Transverse colon (tissue), 4 donors: ENCODE measurements around the gene KCNK17. TPM values are rescaled to one million over a fixed set of nuclear protein-coding genes. Genes with fewer than 3 reads are reported as not detected.

Source experiments
- DNase-seq: peaks from one replicate; pipeline ENCODE4 v3.0.0-alpha.2; 2019
- H3K27ac ChIP-seq, 4 donors: fragments of 200-600 bp; sonication (generic); 2 replicates each; pipeline ENCODE4 v1.5.1; 2016 to 2018; ENCODE audit warnings: inconsistent platforms in 4 of 4
- H3K27me3 ChIP-seq: fragments of 200-600 bp; sonication (generic); 2 replicates; pipeline ENCODE4 v1.5.1; 2017; ENCODE audit warnings: inconsistent platforms
- H3K36me3 ChIP-seq, 4 donors: fragments of 200-600 bp; sonication (generic); 2 replicates each; pipeline ENCODE4 v1.5.1; 2017 to 2019; ENCODE audit warnings: inconsistent platforms in 4 of 4
- H3K4me1 ChIP-seq, 4 donors: fragments of 200-600 bp; sonication (generic); 2 replicates each; pipeline ENCODE4 v1.5.1; 2017 to 2020; ENCODE audit warnings: inconsistent platforms in 4 of 4
- H3K4me3 ChIP-seq, 4 donors: fragments of 200-600 bp; sonication (generic); 1 replicate in 1 of 4; 2 replicates in 3 of 4; pipeline versions ENCODE4 v1.5.1 to v1.6.1; 2017 to 2019; ENCODE audit warnings: inconsistent platforms in 4 of 4
- H3K9me3 ChIP-seq, 2 donors: fragments of 200-600 bp; sonication (generic); 2 replicates each; pipeline ENCODE4 v1.5.1; 2017 to 2019; ENCODE audit warnings: inconsistent platforms in 2 of 2
- EP300 ChIP-seq: sonication (generic); formaldehyde crosslinking; IDR thresholded peaks from one replicate; pipeline ENCODE4 v1.6.1; 2017; ENCODE audit warnings: antibody characterized with exemption, low read depth
- POLR2A ChIP-seq: fragments of 450-650 bp; IDR thresholded peaks from one replicate; pipeline ENCODE4 v1.6.1; 2016; ENCODE audit warnings: antibody characterized with exemption, mild to moderate bottlenecking, moderate library complexity
- POLR2AphosphoS5 ChIP-seq, 3 donors: sonication (generic); formaldehyde crosslinking; IDR thresholded peaks; one replicate each; pipeline ENCODE4 v1.6.1; 2016; ENCODE audit warnings: antibody characterized with exemption in 3 of 3
- WGBS, 2 donors: methylation state at CpG; one replicate each; pipeline ENCODE4 v1.1.5; 2018; ENCODE audit warnings: low coverage in 1 of 2; 5-methylcytosine and 5-hydroxymethylcytosine counted together
- in situ Hi-C, 4 donors: fragments of 200-750 bp; cut with MboI; loops; one replicate each; pipeline versions ENCODE4 v1.15.0 to v1.15.1; 2017; ENCODE audit warnings: low sequenced_read_pairs in 3 of 4, low pct_ligation_motif_present in 1 of 4, low pct_unique_long_range_greater_than_20kb in 1 of 4
- intact Hi-C: fragments of 100-400 bp; cut with DNase I; formaldehyde crosslinking; loops from one replicate; pipeline ENCODE4 v1.15.1; 2023; ENCODE audit warnings: low total_unique reads
- total RNA-seq, 4 donors: library from RNA; depleted of rRNA; stranded (reverse); fragments of >200 nt; gene quantifications; one replicate each; pipeline ENCODE4 v1.1.0, GENCODE V29; 2016
- TF ChIP-seq, protein P1 (sequence below), 5 experiments: fragments of 200-600 bp in 3 of 5; fragments of 450-650 bp in 2 of 5; sonication (generic) in 3 of 5; IDR thresholded peaks; 1 replicate in 2 of 5; 2 replicates in 3 of 5; pipeline ENCODE4 v1.5.1; 2016 to 2017; ENCODE audit warnings: antibody characterized with exemption in 5 of 5, inconsistent platforms in 3 of 5, mild to moderate bottlenecking in 2 of 5, moderate library complexity in 1 of 5

Gene KCNK17
- total RNA-seq, 4 donors from 2014 or later, result 0.96 TPM; not detected in 3

DNA sequence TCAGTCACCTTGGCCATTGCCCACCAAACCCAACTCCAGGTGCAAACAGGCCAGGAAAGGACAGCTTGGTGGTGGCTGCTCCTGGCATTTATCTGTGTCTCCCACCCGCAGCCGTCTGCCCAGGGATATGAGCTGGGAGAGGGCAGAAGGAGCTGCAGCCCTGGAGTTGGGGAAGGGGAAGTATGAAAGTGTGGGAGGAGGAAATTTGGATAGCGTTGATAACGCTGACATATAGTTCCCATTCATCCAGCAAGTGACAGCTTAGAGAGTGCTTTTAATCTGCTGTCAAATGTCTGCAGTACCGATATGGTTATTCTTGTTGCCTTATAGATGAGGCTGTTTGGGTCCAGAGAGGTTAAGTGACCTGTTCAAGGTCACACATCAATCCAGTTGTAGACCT is 7.5 kb upstream of the KCNK17 start:
- intact Hi-C loops (no loop called here), in situ Hi-C loops (loop anchor here (25.0 kb wide), 3 partner anchors 334 to 459 kb away; no protein-coding TSS in a partner anchor)
- H3K4me3 ChIP-seq, result no peak overlapping the region
- H3K4me1 ChIP-seq, result no peaks in the 10 kb centered on the region
- H3K36me3 ChIP-seq, result no peaks in the 10 kb centered on the region
- DNase-seq, result no peak
- H3K27me3 ChIP-seq, result peaks cover 3% of the 10 kb centered on the region
- no peaks in the 10 kb centered on the region for H3K9me3 ChIP-seq
- TF ChIP-seq POLR2AphosphoS5 (IDR thresholded peaks at IDR 0.05) (no peak), POLR2A (no peak), EP300 (no peak)
- TF ChIP-seq, protein P1, sequence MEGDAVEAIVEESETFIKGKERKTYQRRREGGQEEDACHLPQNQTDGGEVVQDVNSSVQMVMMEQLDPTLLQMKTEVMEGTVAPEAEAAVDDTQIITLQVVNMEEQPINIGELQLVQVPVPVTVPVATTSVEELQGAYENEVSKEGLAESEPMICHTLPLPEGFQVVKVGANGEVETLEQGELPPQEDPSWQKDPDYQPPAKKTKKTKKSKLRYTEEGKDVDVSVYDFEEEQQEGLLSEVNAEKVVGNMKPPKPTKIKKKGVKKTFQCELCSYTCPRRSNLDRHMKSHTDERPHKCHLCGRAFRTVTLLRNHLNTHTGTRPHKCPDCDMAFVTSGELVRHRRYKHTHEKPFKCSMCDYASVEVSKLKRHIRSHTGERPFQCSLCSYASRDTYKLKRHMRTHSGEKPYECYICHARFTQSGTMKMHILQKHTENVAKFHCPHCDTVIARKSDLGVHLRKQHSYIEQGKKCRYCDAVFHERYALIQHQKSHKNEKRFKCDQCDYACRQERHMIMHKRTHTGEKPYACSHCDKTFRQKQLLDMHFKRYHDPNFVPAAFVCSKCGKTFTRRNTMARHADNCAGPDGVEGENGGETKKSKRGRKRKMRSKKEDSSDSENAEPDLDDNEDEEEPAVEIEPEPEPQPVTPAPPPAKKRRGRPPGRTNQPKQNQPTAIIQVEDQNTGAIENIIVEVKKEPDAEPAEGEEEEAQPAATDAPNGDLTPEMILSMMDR (IDR thresholded peaks at IDR 0.05), result no peak
- no peak overlapping the region for H3K27ac ChIP-seq
- WGBS, 2 donors, result 82% methylated on average over 5 of the region's 5 CpGs; no CpG with 5 or more reads in 1 of the 2 donors

DNA sequence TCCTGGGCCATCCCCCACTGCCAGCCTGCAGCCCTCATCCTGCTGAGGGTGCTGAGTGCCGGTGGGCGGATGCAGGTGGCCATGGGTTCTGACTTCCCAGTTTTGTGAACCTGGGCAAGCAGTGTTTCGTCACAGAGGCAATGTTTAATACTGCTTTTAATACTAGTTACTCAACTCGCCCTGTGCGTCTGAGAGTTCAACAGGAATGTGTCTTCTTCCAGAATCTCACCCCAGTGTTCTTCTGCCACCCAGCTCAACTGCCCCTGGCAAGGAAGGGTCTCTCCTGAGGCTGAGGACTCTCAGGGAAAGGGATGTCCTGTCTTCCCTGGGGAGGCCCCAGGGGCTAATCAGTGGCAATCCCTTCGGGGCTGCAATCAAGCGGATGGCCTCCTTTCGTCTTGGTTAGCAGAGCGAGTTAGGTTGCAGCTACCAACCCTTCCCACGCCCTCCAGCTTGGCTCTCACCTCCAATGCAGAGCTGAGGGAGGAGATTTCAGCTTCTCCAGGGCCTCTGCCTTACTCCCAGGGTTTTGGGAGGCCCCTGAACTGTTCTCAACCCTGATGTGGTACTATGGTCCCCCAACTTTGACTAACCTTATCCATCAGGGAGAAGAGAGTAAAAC is 6.3 kb upstream of the KCNK17 start:
- intact Hi-C loops (no loop called here), in situ Hi-C loops (loop anchor here (25.0 kb wide), 3 partner anchors 333 to 458 kb away; no protein-coding TSS in a partner anchor)
- DNase-seq, result no peak
- 64% methylated on average over 10 of the region's 10 CpGs; no CpG with 5 or more reads in 1 of the 2 donors for WGBS, 2 donors
- no peak overlapping the region for H3K4me3 ChIP-seq
- H3K4me1 ChIP-seq, result no peaks in the 10 kb centered on the region
- TF ChIP-seq POLR2AphosphoS5 (IDR thresholded peaks at IDR 0.05) (no peak), POLR2A (no peak), EP300 (no peak)
- TF ChIP-seq, protein P1 (IDR thresholded peaks at IDR 0.05), result no peak
- H3K36me3 ChIP-seq, result no peaks in the 10 kb centered on the region
- peaks cover 6% of the 10 kb centered on the region for H3K27me3 ChIP-seq
- no peaks in the 10 kb centered on the region for H3K9me3 ChIP-seq
- no peak overlapping the region for H3K27ac ChIP-seq

DNA sequence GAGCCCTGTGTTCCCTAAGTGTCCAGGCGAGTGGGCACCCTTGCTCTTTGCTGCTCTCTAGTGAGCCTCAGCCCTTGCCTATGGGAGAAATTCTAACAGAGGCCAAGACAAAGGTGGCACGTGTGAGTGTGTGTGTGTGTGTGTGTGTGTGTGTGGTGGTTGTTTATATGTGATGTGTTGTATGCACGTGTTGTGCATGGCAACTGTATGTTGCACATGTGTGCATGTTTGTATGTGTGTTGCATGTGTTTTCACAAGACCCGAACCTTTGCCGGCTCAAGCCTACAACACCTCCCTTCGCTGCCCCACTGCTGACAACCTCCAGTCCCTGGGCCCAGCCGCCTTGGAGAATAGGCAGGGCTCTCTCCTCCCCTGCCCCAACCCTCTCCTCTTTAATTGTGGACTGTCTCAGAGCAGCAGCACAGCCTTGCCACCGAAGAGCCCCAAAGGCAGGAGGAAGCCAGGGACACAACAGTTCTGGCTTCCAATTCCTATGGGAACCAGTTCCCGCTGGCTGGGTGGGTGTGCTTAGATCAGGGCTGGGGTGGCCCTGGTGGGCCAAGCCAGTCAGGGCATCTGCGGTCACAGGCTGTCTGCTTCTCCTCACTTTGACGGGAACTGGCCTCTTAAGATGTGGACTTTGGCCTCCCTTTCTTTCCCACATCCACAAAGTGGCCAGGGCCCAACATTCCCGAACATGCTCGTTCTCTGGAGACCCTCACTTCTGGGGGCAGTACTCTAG is 5.6 kb upstream of the KCNK17 start:
- no peak overlapping the region for H3K27ac ChIP-seq
- in situ Hi-C loops (loop anchor here (25.0 kb wide), 3 partner anchors 332 to 457 kb away; no protein-coding TSS in a partner anchor), intact Hi-C loops (no loop called here)
- 69 to 78% methylated on average over 3 to 13 of the region's 13 CpGs for WGBS, 2 donors
- no peak for DNase-seq
- no peak overlapping the region for H3K4me3 ChIP-seq
- peaks cover 13% of the 10 kb centered on the region for H3K27me3 ChIP-seq
- no peaks in the 10 kb centered on the region for H3K4me1 ChIP-seq
- no peak for TF ChIP-seq POLR2A
- no peak for TF ChIP-seq POLR2AphosphoS5 (IDR thresholded peaks at IDR 0.05)
- no peak for TF ChIP-seq EP300
- TF ChIP-seq, protein P1 (IDR thresholded peaks at IDR 0.05), result no peak
- H3K9me3 ChIP-seq, result no peaks in the 10 kb centered on the region
- H3K36me3 ChIP-seq, result no peaks in the 10 kb centered on the region

DNA sequence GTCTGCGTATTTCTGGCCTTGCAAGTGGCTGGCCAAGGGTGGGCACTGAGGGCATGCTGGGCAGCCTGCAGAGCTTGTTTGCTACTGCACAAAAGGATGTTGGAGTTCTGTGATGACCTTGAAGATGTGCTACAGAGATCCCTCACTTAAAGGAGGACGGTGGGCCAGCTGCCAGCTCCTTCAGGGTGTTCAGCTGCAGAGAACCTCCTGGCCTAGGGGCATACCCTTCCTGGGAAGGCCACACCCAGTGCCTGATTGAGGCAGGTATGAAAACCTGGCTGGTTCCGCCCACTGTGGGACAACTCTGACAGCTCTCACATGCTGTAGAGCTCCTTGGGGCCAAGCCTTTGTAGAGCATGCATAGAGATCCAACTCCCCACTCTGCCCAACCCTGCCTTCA is 3.0 kb upstream of the KCNK17 start:
- Histone ChIP-seq H3K36me3 (no peaks in the 10 kb centered on the region), H3K4me3 (no peak overlapping the region), H3K27ac (no peak overlapping the region), H3K27me3 (peaks cover 38% of the 10 kb centered on the region), H3K4me1 (peaks cover 0 to 13% (median 13%) of the 10 kb centered on the region in 4 donors), H3K9me3 (no peaks in the 10 kb centered on the region)
- in situ Hi-C loops, result loop anchor here (25.0 kb wide), 3 partner anchors 330 to 455 kb away; no protein-coding TSS in a partner anchor
- WGBS, 2 donors, result 82% methylated on average over 3 of the region's 3 CpGs; no CpG with 5 or more reads in 1 of the 2 donors
- intact Hi-C loops, result no loop called here
- TF ChIP-seq, protein P1 (IDR thresholded peaks at IDR 0.05), result no peak
- TF ChIP-seq EP300, result no peak
- no peak for TF ChIP-seq POLR2AphosphoS5 (IDR thresholded peaks at IDR 0.05)
- no peak for DNase-seq
